Measurements from ENCODE around the gene PTCSC3.

DNA sequence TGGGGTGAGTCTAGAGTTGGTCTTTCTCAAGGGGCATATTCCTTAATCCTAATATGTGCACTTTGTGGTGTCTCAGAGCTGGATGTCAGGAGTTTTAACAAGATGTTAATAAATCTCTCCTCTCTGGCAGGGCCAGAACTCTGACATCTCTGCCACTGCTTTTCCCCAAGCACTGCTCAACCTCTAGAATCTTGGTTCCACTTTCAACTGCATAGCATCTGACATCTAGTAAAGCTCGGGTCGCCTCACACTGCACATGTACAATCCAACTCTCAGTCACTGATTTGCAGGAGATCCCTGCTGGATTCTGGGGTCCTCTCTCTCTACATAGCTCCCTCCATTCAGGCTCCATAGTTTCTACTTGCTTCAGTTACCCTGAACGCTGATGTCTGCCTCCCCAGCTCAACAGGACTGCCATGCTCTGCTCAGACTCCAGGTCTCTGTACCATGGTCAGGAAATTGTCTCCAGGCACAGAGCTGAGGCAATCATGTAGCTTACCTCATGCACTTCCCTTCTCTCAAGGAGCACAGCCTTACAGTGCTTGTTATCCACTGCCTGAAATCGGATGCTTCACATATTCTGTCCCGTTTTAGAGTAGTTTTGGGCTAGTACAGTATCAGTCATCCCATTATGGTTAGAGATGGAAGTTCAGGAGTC, 1.6 kb downstream of the PTCSC3 start:
- TF ChIP-seq POLR2AphosphoS5 (IDR thresholded peaks at IDR 0.05; ENCODE audit: insufficient read depth in 1 of 2, low read depth in 1 of 2), result no peak
- TF ChIP-seq, protein P1, sequence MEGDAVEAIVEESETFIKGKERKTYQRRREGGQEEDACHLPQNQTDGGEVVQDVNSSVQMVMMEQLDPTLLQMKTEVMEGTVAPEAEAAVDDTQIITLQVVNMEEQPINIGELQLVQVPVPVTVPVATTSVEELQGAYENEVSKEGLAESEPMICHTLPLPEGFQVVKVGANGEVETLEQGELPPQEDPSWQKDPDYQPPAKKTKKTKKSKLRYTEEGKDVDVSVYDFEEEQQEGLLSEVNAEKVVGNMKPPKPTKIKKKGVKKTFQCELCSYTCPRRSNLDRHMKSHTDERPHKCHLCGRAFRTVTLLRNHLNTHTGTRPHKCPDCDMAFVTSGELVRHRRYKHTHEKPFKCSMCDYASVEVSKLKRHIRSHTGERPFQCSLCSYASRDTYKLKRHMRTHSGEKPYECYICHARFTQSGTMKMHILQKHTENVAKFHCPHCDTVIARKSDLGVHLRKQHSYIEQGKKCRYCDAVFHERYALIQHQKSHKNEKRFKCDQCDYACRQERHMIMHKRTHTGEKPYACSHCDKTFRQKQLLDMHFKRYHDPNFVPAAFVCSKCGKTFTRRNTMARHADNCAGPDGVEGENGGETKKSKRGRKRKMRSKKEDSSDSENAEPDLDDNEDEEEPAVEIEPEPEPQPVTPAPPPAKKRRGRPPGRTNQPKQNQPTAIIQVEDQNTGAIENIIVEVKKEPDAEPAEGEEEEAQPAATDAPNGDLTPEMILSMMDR (IDR thresholded peaks at IDR 0.05), result no peak
